Measurements from ENCODE around the gene SSR1. TPM values are rescaled to one million over a fixed set of nuclear protein-coding genes. Genes with fewer than 3 reads are reported as not detected.

SSR1 gene
- total RNA-seq, 1 experiment from 2014 or later = 102 TPM

DNA sequence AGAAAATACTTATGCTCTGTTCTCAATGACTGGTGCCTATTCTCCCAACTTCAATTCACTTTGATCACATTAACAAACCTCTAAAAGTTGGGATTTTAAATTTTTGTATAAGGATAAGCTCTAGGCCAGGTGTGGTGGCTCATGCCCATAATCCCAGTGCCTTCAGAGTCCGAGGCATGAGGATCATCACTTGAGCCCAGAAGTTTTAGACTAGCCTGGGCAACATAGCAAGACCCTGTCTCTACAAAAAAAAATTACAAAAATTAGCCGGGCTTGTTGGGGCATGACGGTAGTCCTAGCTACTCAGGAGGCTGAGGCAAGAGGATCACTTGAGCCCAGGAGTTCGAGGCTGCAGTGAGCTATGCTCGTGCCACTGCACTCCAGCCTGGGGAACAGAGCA is 3.9 kb downstream of the SSR1 start:
- Histone ChIP-seq H2BK12ac (ENCODE audit: insufficient read length, low read depth, low read length) (no peak overlapping the region), H3K4me2 (ENCODE audit: insufficient read depth, insufficient read length, low read length) (no peak overlapping the region), H4K20me1 (ENCODE audit: control insufficient read depth, insufficient read depth, insufficient read length) (peaks cover 4% of the 10 kb centered on the region), H3K9ac (ENCODE audit: extremely low read depth, insufficient read length, low read length) (no peak overlapping the region), H2BK20ac (ENCODE audit: low read depth, low read length, poor library complexity, severe bottlenecking) (no peak overlapping the region), H3K27ac (ENCODE audit: insufficient read length, low read depth, low read length) (no peak overlapping the region), H3K4ac (ENCODE audit: low read depth, low read length) (no peak overlapping the region), H2BK15ac (ENCODE audit: low read depth, low read length) (no peak overlapping the region), H3K23ac (ENCODE audit: insufficient read length, low read depth, low read length) (no peak overlapping the region), H3K79me2 (ENCODE audit: insufficient read depth, low read length) (peaks cover 8% of the 10 kb centered on the region; the same call in 1 of the 2 replicates), H3K23me2 (ENCODE audit: insufficient read length, low read depth, low read length, poor library complexity, severe bottlenecking) (no peaks in the 10 kb centered on the region), H4K5ac (ENCODE audit: insufficient read length, low read depth, low read length) (no peak overlapping the region), H3K79me1 (ENCODE audit: insufficient read depth, low read depth, low read length, poor library complexity, severe bottlenecking) (peaks cover 3% of the 10 kb centered on the region), H2AFZ (ENCODE audit: low read length) (no peak overlapping the region), H3K27me3 (ENCODE audit: insufficient read depth, low read length) (no peaks in the 10 kb centered on the region), H3K9me3 (ENCODE audit: control insufficient read depth, low read depth, low read length) (no peaks in the 10 kb centered on the region), H2BK5ac (ENCODE audit: insufficient read length, low read length) (no peak overlapping the region), H3K18ac (ENCODE audit: insufficient read length, low read depth, low read length) (no peak overlapping the region), H4K91ac (ENCODE audit: insufficient read length, low read depth, low read length) (no peak overlapping the region), H3K14ac (ENCODE audit: insufficient read depth, low read length) (no peak overlapping the region), H3K4me1 (ENCODE audit: insufficient read depth, low read length) (no peaks in the 10 kb centered on the region; the same call in 1 of the 2 replicates), H3T11ph (ENCODE audit: low read length) (no peak overlapping the region), H2AK5ac (ENCODE audit: insufficient read length, low read length) (no peak overlapping the region), H3K56ac (ENCODE audit: insufficient read length, low read depth, low read length) (no peak overlapping the region), H4K8ac (replicated peaks; ENCODE audit: insufficient read length, low read depth, low read length) (no peak overlapping the region), H2BK120ac (ENCODE audit: low read depth, low read length, poor library complexity, severe bottlenecking) (no peak overlapping the region)
- H3K4me3 Mint-ChIP-seq = no peak overlapping the region
- peaks cover 11 to 14% of the 10 kb centered on the region in 2 experiments for H3K4me1 Mint-ChIP-seq
- no CpG with 5 or more reads among the region's 5 CpGs for WGBS (ENCODE audit: extremely low coverage, insufficient read length, low lambda C conversion rate)
- peaks cover 0 to 3% of the 10 kb centered on the region in 2 experiments; a peak in 2 of 5 replicates for H3K9me3 Mint-ChIP-seq
- no peak for DNase-seq
- no peaks in the 10 kb centered on the region for H3K27me3 Mint-ChIP-seq (ENCODE audit: low read depth)
- 0 out of 7 replicates have a peak overlapping the region, but pooled peaks of 1 of the 3 experiments have one; percentile 10 for H3K27ac Mint-ChIP-seq
- TF ChIP-seq, protein P1, sequence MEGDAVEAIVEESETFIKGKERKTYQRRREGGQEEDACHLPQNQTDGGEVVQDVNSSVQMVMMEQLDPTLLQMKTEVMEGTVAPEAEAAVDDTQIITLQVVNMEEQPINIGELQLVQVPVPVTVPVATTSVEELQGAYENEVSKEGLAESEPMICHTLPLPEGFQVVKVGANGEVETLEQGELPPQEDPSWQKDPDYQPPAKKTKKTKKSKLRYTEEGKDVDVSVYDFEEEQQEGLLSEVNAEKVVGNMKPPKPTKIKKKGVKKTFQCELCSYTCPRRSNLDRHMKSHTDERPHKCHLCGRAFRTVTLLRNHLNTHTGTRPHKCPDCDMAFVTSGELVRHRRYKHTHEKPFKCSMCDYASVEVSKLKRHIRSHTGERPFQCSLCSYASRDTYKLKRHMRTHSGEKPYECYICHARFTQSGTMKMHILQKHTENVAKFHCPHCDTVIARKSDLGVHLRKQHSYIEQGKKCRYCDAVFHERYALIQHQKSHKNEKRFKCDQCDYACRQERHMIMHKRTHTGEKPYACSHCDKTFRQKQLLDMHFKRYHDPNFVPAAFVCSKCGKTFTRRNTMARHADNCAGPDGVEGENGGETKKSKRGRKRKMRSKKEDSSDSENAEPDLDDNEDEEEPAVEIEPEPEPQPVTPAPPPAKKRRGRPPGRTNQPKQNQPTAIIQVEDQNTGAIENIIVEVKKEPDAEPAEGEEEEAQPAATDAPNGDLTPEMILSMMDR (conservative IDR thresholded peaks at IDR 0.05) = no peak
- peaks cover 27 to 55% (median 46%) of the 10 kb centered on the region in 3 experiments for H3K36me3 Mint-ChIP-seq (ENCODE audit: insufficient read depth in 1 of 3, low read depth in 3 of 3)

Data from H9 (cell line).